Measurements from ENCODE around the gene BEST1. TPM values are rescaled to one million over a fixed set of nuclear protein-coding genes. Genes with fewer than 3 reads are reported as not detected.

Gene BEST1
- total and polyA plus RNA-seq, 2 of the 13 experiments (the other 11 are each of a cell fraction or from before 2014, with no cell fraction given) = 0.09 to 0.65 TPM

DNA sequence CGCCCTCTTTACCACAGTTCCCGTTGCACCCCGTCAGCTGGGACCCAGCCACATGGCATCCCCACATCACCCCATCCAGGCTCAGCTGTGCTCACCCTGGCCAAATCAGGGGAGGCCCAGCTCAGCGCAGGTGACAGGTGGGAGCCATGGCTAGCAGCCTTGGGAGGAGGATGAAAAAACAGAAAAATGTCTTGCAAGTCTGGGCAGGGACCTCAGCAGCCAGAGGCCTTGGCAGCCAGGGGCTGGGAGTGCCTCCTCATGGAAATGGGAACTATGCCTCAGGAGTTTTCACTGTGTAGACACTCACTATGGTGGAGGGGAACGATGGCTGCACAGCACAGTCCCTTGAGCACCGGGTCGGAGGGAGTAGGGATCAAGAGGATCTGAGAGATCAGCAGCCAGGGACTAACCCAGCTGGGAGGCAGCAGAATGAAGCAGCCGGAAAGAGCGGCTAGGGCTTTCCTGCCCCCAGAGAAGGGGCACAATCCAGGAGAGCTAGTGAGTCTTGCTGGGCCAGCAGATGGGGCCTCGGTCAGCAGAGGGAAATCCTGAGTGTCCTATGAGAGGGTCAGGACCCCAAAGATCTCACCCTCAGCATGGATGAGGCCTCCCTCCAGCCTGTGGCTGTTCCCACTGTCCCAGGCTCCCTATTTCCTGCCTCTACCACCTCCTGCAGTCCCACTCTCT lies 23.5 kb downstream of the BEST1 start (continued):
- TF ChIP-seq GZF1 (CRISPR knock-in tag; IDR thresholded peaks at IDR 0.05) (peak; percentile 67; the same call in 1 of the 2 replicates), ZNF335 (CRISPR knock-in tag; IDR thresholded peaks at IDR 0.05) (no peak), ZNF143 (CRISPR knock-in tag; IDR thresholded peaks at IDR 0.05) (no peak), NRL (CRISPR knock-in tag; IDR thresholded peaks at IDR 0.05; ENCODE audit: borderline replicate concordance) (peak; percentile 51), ZNF746 (CRISPR knock-in tag; IDR thresholded peaks at IDR 0.05) (0 out of 2 replicates have a peak, but pooled peaks have one; percentile 67), ZNF235 (CRISPR knock-in tag; IDR thresholded peaks at IDR 0.05; ENCODE audit: borderline replicate concordance) (peak; percentile 0; the same call in 1 of the 2 replicates), CCDC6 (CRISPR knock-in tag; IDR thresholded peaks at IDR 0.05) (no peak), ZNF781 (CRISPR knock-in tag; IDR thresholded peaks at IDR 0.05; ENCODE audit: borderline replicate concordance, not compliant biosample characterization) (peak; percentile 49), MATR3 (CRISPR knock-in tag; IDR thresholded peaks at IDR 0.05) (no peak), KDM5B (CRISPR knock-in tag; IDR thresholded peaks at IDR 0.05; ENCODE audit: borderline replicate concordance) (peak; percentile 75; the same call in 1 of the 2 replicates)
- TF ChIP-seq, protein P1, sequence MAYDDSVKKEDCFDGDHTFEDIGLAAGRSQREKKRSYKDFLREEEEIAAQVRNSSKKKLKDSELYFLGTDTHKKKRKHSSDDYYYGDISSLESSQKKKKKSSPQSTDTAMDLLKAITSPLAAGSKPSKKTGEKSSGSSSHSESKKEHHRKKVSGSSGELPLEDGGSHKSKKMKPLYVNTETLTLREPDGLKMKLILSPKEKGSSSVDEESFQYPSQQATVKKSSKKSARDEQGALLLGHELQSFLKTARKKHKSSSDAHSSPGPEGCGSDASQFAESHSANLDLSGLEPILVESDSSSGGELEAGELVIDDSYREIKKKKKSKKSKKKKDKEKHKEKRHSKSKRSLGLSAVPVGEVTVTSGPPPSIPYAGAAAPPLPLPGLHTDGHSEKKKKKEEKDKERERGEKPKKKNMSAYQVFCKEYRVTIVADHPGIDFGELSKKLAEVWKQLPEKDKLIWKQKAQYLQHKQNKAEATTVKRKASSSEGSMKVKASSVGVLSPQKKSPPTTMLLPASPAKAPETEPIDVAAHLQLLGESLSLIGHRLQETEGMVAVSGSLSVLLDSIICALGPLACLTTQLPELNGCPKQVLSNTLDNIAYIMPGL (CRISPR knock-in tag; IDR thresholded peaks at IDR 0.05; ENCODE audit: borderline replicate concordance in 1 of 2, low read depth in 1 of 2) = peak; percentile 4 to 46; a peak in 1 of 4 replicates
- TF ChIP-seq, protein P2, sequence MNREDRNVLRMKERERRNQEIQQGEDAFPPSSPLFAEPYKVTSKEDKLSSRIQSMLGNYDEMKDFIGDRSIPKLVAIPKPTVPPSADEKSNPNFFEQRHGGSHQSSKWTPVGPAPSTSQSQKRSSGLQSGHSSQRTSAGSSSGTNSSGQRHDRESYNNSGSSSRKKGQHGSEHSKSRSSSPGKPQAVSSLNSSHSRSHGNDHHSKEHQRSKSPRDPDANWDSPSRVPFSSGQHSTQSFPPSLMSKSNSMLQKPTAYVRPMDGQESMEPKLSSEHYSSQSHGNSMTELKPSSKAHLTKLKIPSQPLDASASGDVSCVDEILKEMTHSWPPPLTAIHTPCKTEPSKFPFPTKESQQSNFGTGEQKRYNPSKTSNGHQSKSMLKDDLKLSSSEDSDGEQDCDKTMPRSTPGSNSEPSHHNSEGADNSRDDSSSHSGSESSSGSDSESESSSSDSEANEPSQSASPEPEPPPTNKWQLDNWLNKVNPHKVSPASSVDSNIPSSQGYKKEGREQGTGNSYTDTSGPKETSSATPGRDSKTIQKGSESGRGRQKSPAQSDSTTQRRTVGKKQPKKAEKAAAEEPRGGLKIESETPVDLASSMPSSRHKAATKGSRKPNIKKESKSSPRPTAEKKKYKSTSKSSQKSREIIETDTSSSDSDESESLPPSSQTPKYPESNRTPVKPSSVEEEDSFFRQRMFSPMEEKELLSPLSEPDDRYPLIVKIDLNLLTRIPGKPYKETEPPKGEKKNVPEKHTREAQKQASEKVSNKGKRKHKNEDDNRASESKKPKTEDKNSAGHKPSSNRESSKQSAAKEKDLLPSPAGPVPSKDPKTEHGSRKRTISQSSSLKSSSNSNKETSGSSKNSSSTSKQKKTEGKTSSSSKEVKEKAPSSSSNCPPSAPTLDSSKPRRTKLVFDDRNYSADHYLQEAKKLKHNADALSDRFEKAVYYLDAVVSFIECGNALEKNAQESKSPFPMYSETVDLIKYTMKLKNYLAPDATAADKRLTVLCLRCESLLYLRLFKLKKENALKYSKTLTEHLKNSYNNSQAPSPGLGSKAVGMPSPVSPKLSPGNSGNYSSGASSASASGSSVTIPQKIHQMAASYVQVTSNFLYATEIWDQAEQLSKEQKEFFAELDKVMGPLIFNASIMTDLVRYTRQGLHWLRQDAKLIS (CRISPR knock-in tag; IDR thresholded peaks at IDR 0.05) = peak; percentile 29; the same call in 1 of the 2 replicates
- TF ChIP-seq, protein P3, sequence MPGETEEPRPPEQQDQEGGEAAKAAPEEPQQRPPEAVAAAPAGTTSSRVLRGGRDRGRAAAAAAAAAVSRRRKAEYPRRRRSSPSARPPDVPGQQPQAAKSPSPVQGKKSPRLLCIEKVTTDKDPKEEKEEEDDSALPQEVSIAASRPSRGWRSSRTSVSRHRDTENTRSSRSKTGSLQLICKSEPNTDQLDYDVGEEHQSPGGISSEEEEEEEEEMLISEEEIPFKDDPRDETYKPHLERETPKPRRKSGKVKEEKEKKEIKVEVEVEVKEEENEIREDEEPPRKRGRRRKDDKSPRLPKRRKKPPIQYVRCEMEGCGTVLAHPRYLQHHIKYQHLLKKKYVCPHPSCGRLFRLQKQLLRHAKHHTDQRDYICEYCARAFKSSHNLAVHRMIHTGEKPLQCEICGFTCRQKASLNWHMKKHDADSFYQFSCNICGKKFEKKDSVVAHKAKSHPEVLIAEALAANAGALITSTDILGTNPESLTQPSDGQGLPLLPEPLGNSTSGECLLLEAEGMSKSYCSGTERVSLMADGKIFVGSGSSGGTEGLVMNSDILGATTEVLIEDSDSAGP (CRISPR knock-in tag; IDR thresholded peaks at IDR 0.05; ENCODE audit: borderline replicate concordance) = peak; percentile 77; the same call in 1 of the 2 replicates
- TF ChIP-seq, protein P4, sequence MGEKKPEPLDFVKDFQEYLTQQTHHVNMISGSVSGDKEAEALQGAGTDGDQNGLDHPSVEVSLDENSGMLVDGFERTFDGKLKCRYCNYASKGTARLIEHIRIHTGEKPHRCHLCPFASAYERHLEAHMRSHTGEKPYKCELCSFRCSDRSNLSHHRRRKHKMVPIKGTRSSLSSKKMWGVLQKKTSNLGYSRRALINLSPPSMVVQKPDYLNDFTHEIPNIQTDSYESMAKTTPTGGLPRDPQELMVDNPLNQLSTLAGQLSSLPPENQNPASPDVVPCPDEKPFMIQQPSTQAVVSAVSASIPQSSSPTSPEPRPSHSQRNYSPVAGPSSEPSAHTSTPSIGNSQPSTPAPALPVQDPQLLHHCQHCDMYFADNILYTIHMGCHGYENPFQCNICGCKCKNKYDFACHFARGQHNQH (CRISPR knock-in tag; IDR thresholded peaks at IDR 0.05) = 0 out of 2 replicates have a peak, but pooled peaks have one; percentile 2
- TF ChIP-seq, protein P5, sequence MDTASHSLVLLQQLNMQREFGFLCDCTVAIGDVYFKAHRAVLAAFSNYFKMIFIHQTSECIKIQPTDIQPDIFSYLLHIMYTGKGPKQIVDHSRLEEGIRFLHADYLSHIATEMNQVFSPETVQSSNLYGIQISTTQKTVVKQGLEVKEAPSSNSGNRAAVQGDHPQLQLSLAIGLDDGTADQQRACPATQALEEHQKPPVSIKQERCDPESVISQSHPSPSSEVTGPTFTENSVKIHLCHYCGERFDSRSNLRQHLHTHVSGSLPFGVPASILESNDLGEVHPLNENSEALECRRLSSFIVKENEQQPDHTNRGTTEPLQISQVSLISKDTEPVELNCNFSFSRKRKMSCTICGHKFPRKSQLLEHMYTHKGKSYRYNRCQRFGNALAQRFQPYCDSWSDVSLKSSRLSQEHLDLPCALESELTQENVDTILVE (CRISPR knock-in tag; IDR thresholded peaks at IDR 0.05) = no peak
- TF ChIP-seq, protein P6, sequence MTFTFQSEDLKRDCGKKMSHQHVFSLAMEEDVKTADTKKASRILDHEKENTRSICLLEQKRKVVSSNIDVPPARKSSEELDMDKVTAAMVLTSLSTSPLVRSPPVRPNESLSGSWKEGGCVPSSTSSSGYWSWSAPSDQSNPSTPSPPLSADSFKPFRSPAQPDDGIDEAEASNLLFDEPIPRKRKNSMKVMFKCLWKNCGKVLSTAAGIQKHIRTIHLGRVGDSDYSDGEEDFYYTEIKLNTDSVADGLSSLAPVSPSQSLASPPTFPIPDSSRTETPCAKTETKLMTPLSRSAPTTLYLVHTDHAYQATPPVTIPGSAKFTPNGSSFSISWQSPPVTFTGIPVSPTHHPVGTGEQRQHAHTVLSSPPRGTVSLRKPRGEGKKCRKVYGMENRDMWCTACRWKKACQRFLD (CRISPR knock-in tag; IDR thresholded peaks at IDR 0.05; ENCODE audit: borderline replicate concordance) = no peak
